Sigmoid colon (tissue), 7 donors: ENCODE measurements around the gene GLI3. TPM values are rescaled to one million over a fixed set of nuclear protein-coding genes. Genes with fewer than 3 reads are reported as not detected.

ENCODE experiments used
- DNase-seq: peaks from one replicate; pipeline ENCODE4 v3.0.0-alpha.2; 2019
- H3K27ac ChIP-seq, 4 donors: fragments of 200-600 bp; sonication (generic); one replicate each; pipeline ENCODE4 v1.5.1; 2016 to 2019; ENCODE audit warnings: mild to moderate bottlenecking in 1 of 4
- H3K27me3 ChIP-seq, 3 donors: fragments of 200-600 bp; sonication (generic); one replicate each; pipeline ENCODE4 v1.5.1; 2019; ENCODE audit warnings: mild to moderate bottlenecking in 1 of 3
- H3K36me3 ChIP-seq, 4 donors: fragments of 200-600 bp; sonication (generic); one replicate each; pipeline ENCODE4 v1.5.1; 2016 to 2019
- H3K4me1 ChIP-seq, 4 donors: fragments of 200-600 bp; sonication (generic); one replicate each; pipeline ENCODE4 v1.5.1; 2017 to 2019
- H3K4me3 ChIP-seq, 4 donors: fragments of 200-600 bp; sonication (generic); one replicate each; pipeline ENCODE4 v1.5.1; 2017 to 2019; ENCODE audit warnings: mild to moderate bottlenecking in 2 of 4, moderate library complexity in 1 of 4
- H3K9me3 ChIP-seq, 4 donors: fragments of 200-600 bp in 3 of 4; sonication (generic) in 3 of 4; one replicate each; pipeline versions ENCODE4 v1.5.1 to v1.6.1; 2013 to 2019
- EP300 ChIP-seq, 4 donors: sonication (generic); formaldehyde crosslinking; IDR thresholded peaks; one replicate each; pipeline ENCODE4 v1.6.1; 2017; ENCODE audit warnings: antibody characterized with exemption in 4 of 4
- POLR2A ChIP-seq, 2 donors: fragments of 450-650 bp; IDR thresholded peaks; one replicate each; pipeline ENCODE4 v1.6.1; 2016; ENCODE audit warnings: antibody characterized with exemption in 2 of 2, mild to moderate bottlenecking in 2 of 2, moderate library complexity in 2 of 2
- POLR2AphosphoS5 ChIP-seq, 4 donors: sonication (generic); formaldehyde crosslinking; IDR thresholded peaks; one replicate each; pipeline ENCODE4 v1.6.1; 2017; ENCODE audit warnings: antibody characterized with exemption in 4 of 4
- WGBS, 2 donors: extraction: QIAGEN DNeasy Blood & Tissue Kit; methylation state at CpG; one replicate each; pipeline ENCODE4 v1.1.7; 2013; 5-methylcytosine and 5-hydroxymethylcytosine counted together
- intact Hi-C: fragments of 100-400 bp; cut with DNase I; formaldehyde crosslinking; loops from one replicate; pipeline ENCODE4 v1.15.1; 2023
- polyA plus RNA-seq, 3 donors: library from polyadenylated mRNA; stranded (reverse); fragments of 200-250 nt; gene quantifications; one replicate each; pipeline ENCODE4 v1.2.3, GENCODE V29; 2013
- total RNA-seq, 4 donors: library from RNA; depleted of rRNA; stranded (reverse); fragments of >200 nt; gene quantifications; one replicate each; pipeline ENCODE4 v1.1.0, GENCODE V29; 2016
- TF ChIP-seq, protein P1 (sequence below), 4 experiments: fragments of 450-650 bp in 3 of 4; fragments of 200-600 bp in 1 of 4; IDR thresholded peaks; one replicate each; pipeline ENCODE4 v1.5.1; 2016 to 2019; ENCODE audit warnings: antibody characterized with exemption in 4 of 4, mild to moderate bottlenecking in 3 of 4, moderate library complexity in 2 of 4
- donor health status: healthy with polysubstance abuse.
- donor health status: Bipolar disorder and iron deficiency.
- donor health status: healthy.

GLI3 gene
- total and polyA plus RNA-seq, 7 donors: 0.23 to 31.6 (median 17.2) TPM

GRCh38 chr7:42091461-42092291 is 145.3 kb downstream of the GLI3 start:
- H3K27ac ChIP-seq: peak overlapping the region; percentile 40 to 84 (median 76)

DNA sequence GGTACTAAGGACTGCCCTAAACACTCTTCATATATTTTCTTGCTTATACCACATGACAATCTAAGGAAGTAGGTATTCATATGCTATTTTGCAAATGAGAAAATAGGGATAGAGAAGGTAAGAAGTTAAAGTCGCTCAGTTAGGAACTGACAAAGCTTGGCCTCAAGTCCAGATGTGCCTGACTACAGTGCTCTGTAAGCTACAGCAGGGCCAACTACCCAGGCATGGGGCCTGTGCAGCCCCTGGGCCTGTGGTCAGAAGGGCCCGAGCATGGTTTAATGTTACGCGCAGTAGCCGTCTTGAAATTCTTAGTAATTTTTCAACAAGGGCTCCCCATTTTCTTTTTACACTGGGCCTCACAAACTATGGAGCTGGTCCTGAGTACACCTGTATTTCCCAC is 146.2 kb downstream of the GLI3 start:
- no peak for TF ChIP-seq POLR2AphosphoS5 (IDR thresholded peaks at IDR 0.05)
- TF ChIP-seq, protein P1, sequence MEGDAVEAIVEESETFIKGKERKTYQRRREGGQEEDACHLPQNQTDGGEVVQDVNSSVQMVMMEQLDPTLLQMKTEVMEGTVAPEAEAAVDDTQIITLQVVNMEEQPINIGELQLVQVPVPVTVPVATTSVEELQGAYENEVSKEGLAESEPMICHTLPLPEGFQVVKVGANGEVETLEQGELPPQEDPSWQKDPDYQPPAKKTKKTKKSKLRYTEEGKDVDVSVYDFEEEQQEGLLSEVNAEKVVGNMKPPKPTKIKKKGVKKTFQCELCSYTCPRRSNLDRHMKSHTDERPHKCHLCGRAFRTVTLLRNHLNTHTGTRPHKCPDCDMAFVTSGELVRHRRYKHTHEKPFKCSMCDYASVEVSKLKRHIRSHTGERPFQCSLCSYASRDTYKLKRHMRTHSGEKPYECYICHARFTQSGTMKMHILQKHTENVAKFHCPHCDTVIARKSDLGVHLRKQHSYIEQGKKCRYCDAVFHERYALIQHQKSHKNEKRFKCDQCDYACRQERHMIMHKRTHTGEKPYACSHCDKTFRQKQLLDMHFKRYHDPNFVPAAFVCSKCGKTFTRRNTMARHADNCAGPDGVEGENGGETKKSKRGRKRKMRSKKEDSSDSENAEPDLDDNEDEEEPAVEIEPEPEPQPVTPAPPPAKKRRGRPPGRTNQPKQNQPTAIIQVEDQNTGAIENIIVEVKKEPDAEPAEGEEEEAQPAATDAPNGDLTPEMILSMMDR (IDR thresholded peaks at IDR 0.05): no peak
- TF ChIP-seq POLR2A (IDR thresholded peaks at IDR 0.05): no peak
- no peak for TF ChIP-seq EP300 (IDR thresholded peaks at IDR 0.05)
- peaks cover 0 to 93% (median 43%) of the 10 kb centered on the region in 4 donors for H3K4me1 ChIP-seq
- 87 to 96% methylated on average over 5 of the region's 5 CpGs for WGBS, 2 donors

More at GRCh38 chr7:42091461-42092291, 145.3 kb downstream of the GLI3 start:
- WGBS, 2 donors: 64 to 66% methylated on average over 24 of the region's 24 CpGs
- Histone ChIP-seq H3K27me3 (no peaks in the 10 kb centered on the region), H3K9me3 (no peaks in the 10 kb centered on the region), H3K4me1 (peaks cover 0 to 93% (median 49%) of the 10 kb centered on the region in 4 donors), H3K36me3 (no peaks in the 10 kb centered on the region), H3K4me3 (no peak overlapping the region)
- intact Hi-C loops: loop anchor here (10.0 kb wide), 2 partner anchors 143 to 603 kb away; partner anchors contain the start of gene GLI3
- TF ChIP-seq EP300 (IDR thresholded peaks at IDR 0.05) (no peak), POLR2A (IDR thresholded peaks at IDR 0.05) (no peak), POLR2AphosphoS5 (IDR thresholded peaks at IDR 0.05) (peak in 2 of 4 donors; percentile 10 to 24)
- TF ChIP-seq, protein P1 (IDR thresholded peaks at IDR 0.05): peak in 1 of 4 experiments; percentile 12
- DNase-seq: no peak

GRCh38 chr7:42090056-42090455 is 147.0 kb downstream of the GLI3 start:
- H3K4me1 ChIP-seq: peaks cover 0 to 93% (median 46%) of the 10 kb centered on the region in 4 donors
- H3K27ac ChIP-seq: peak overlapping the region in 2 of 4 donors; percentile 82 to 84
- no peaks in the 10 kb centered on the region for H3K36me3 ChIP-seq
- DNase-seq: no peak
- intact Hi-C loops: loop anchor here (10.0 kb wide), 2 partner anchors 145 to 605 kb away; partner anchors contain the start of gene GLI3
- no peaks in the 10 kb centered on the region for H3K27me3 ChIP-seq
- no peak overlapping the region for H3K4me3 ChIP-seq
- no peaks in the 10 kb centered on the region for H3K9me3 ChIP-seq
- 83 to 90% methylated on average over 2 of the region's 2 CpGs for WGBS, 2 donors
- TF ChIP-seq, protein P1 (IDR thresholded peaks at IDR 0.05): no peak

More for the DNA sequence above, 146.2 kb downstream of the GLI3 start:
- intact Hi-C loops: loop anchor here (10.0 kb wide), 2 partner anchors 144 to 604 kb away; partner anchors contain the start of gene GLI3
- DNase-seq: no peak
- Histone ChIP-seq H3K36me3 (no peaks in the 10 kb centered on the region), H3K27ac (peak overlapping the region in 3 of 4 donors; percentile 70 to 84 (median 82)), H3K27me3 (no peaks in the 10 kb centered on the region), H3K9me3 (no peaks in the 10 kb centered on the region), H3K4me3 (no peak overlapping the region)

DNA sequence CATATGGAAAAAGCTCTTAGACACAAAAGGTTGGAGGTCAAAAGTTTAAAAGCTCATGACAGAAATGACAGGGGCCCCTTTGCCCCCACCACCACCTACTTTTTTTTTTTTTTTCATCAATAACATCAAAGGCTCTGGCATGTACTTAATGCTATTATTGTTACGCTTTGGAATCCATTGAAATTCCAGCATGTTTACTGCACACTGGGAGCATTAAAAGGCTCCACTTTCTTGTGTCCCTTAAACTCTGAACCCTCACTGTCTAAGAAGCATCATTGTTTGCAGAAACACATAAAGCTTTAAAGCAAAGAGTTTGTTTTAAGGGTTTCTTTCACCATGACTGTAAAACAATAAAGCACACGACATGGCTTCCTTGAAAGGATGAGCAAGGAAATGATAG is 149.4 kb downstream of the GLI3 start:
- peaks cover 0 to 89% (median 43%) of the 10 kb centered on the region in 4 donors for H3K4me1 ChIP-seq
- TF ChIP-seq, protein P1 (IDR thresholded peaks at IDR 0.05): no peak
- no peak for TF ChIP-seq POLR2A (IDR thresholded peaks at IDR 0.05)
- no peak for TF ChIP-seq EP300 (IDR thresholded peaks at IDR 0.05)
- TF ChIP-seq POLR2AphosphoS5 (IDR thresholded peaks at IDR 0.05): no peak
- 53 to 79% methylated on average over 2 of the region's 2 CpGs for WGBS, 2 donors

More for the DNA sequence above, 149.4 kb downstream of the GLI3 start:
- intact Hi-C loops: loop anchor here (10.0 kb wide), 1 partner anchor 487 kb away; no protein-coding TSS in a partner anchor
- DNase-seq: no peak
- Histone ChIP-seq H3K4me3 (no peak overlapping the region), H3K36me3 (no peaks in the 10 kb centered on the region), H3K27ac (no peak overlapping the region), H3K27me3 (no peaks in the 10 kb centered on the region), H3K9me3 (no peaks in the 10 kb centered on the region)
